IMR-90 (cell line): ENCODE measurements around the gene CCDC71.

ENCODE experiments used
- BHLHE40 ChIP-seq: fragments of 150-350 bp; IDR thresholded peaks from 2 replicates; pipeline ENCODE4 v1.6.1; 2016; ENCODE audit warnings: mild to moderate bottlenecking, low read depth, low read length
- POLR2A ChIP-seq: IDR thresholded peaks from 2 replicates; pipeline ENCODE4 v1.6.1; 2012; ENCODE audit warnings: mild to moderate bottlenecking, low read depth, low read length
- RFX5 ChIP-seq: IDR thresholded peaks from 2 replicates; pipeline ENCODE4 v1.8.0; 2012; ENCODE audit warnings: low read depth, mild to moderate bottlenecking, low read length, moderate library complexity
- SMC3 ChIP-seq: fragments of 150-350 bp; IDR thresholded peaks from 2 replicates; pipeline ENCODE4 v1.6.1; 2016; ENCODE audit warnings: low read depth, mild to moderate bottlenecking, antibody characterized with exemption, low read length, moderate library complexity
- USF2 ChIP-seq: fragments of 150-350 bp; IDR thresholded peaks from 2 replicates; pipeline ENCODE4 v1.6.1; 2017; ENCODE audit warnings: mild to moderate bottlenecking, antibody characterized with exemption, low read length, low read depth
- TF ChIP-seq, protein P1 (sequence below): conservative IDR thresholded peaks from 2 replicates; pipeline ENCODE4 v1.5.1; 2012; ENCODE audit warnings: mild to moderate bottlenecking, low read depth, low read length, improper control_type of control experiment

GRCh38 chr3:49131576-49131975, 34.6 kb downstream of the CCDC71 start:
- TF ChIP-seq, protein P1, sequence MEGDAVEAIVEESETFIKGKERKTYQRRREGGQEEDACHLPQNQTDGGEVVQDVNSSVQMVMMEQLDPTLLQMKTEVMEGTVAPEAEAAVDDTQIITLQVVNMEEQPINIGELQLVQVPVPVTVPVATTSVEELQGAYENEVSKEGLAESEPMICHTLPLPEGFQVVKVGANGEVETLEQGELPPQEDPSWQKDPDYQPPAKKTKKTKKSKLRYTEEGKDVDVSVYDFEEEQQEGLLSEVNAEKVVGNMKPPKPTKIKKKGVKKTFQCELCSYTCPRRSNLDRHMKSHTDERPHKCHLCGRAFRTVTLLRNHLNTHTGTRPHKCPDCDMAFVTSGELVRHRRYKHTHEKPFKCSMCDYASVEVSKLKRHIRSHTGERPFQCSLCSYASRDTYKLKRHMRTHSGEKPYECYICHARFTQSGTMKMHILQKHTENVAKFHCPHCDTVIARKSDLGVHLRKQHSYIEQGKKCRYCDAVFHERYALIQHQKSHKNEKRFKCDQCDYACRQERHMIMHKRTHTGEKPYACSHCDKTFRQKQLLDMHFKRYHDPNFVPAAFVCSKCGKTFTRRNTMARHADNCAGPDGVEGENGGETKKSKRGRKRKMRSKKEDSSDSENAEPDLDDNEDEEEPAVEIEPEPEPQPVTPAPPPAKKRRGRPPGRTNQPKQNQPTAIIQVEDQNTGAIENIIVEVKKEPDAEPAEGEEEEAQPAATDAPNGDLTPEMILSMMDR, result no peak
- TF ChIP-seq POLR2A (no peak), SMC3 (no peak), BHLHE40 (no peak), USF2 (no peak), RFX5 (no peak)
